Testis (tissue), 3 donors: ENCODE data around the gene SPTLC3. TPM values are rescaled to one million over a fixed set of nuclear protein-coding genes. Genes with fewer than 3 reads are reported as not detected.

ENCODE experiments used
- DNase-seq: peaks from one replicate; pipeline ENCODE4 v3.0.0-alpha.2; 2019
- H3K27ac ChIP-seq, 2 donors: fragments of 200-600 bp; sonication (generic); one replicate each; pipeline ENCODE4 v1.5.1; 2019
- H3K27me3 ChIP-seq: fragments of 200-600 bp; sonication (generic); one replicate; pipeline ENCODE4 v1.5.1; 2019
- H3K36me3 ChIP-seq: fragments of 200-600 bp; sonication (generic); one replicate; pipeline ENCODE4 v1.5.1; 2017; ENCODE audit warnings: low read depth; ENCODE audit errors: missing control alignments
- H3K4me1 ChIP-seq: fragments of 200-600 bp; sonication (generic); one replicate; pipeline ENCODE4 v1.5.1; 2019
- H3K4me3 ChIP-seq, 2 donors: fragments of 200-600 bp; sonication (generic); one replicate each; pipeline ENCODE4 v1.5.1; 2017 to 2019
- H3K9me3 ChIP-seq: fragments of 200-600 bp; sonication (generic); one replicate; pipeline ENCODE4 v1.5.1; 2017
- CTCF ChIP-seq, 3 experiments: fragments of 450-650 bp in 2 of 3; fragments of 200-600 bp in 1 of 3; sonication (generic) in 1 of 3; IDR thresholded peaks; one replicate each; pipeline ENCODE4 v1.5.1; 2016 to 2019; ENCODE audit warnings: antibody characterized with exemption in 3 of 3, mild to moderate bottlenecking in 2 of 3, moderate library complexity in 1 of 3
- POLR2A ChIP-seq: fragments of 450-650 bp; IDR thresholded peaks from one replicate; pipeline ENCODE4 v1.6.1; 2017; ENCODE audit warnings: antibody characterized with exemption, mild to moderate bottlenecking, moderate library complexity
- WGBS, 2 donors: methylation state at CpG; one replicate each; pipeline ENCODE4 v1.1.5; 2018; 5-methylcytosine and 5-hydroxymethylcytosine counted together
- intact Hi-C: fragments of 100-400 bp; cut with DNase I; formaldehyde crosslinking; loops from one replicate; pipeline ENCODE4 v1.15.1; 2023; ENCODE audit warnings: low total_unique reads
- polyA plus RNA-seq: library from polyadenylated mRNA; stranded (reverse); fragments of 350-450 nt; fragmentation: Illumina TruSeq; extraction: RNeasy Lipid Tissue Mini Kit (QIAGEN cat#74804); gene quantifications from one replicate; pipeline ENCODE4 v1.2.3, GENCODE V29; 2014; ENCODE audit warnings: low read depth, low replicate concordance; ENCODE audit not compliant: insufficient read depth
- total RNA-seq, 2 donors: library from RNA; depleted of rRNA; stranded (reverse); fragments of >200 nt; gene quantifications; one replicate each; pipeline ENCODE4 v1.2.3, GENCODE V29; 2016

The SPTLC3 gene
- total and polyA plus RNA-seq, 3 donors from 2014 or later: 9.8 to 22.6 (median 11.3) TPM

- H3K9me3 ChIP-seq: no peaks in the 10 kb centered on the region
- H3K27me3 ChIP-seq: no peaks in the 10 kb centered on the region
- intact Hi-C loops: no loop called here
- WGBS, 2 donors: 92 to 97% methylated on average over 2 of the region's 2 CpGs
- H3K36me3 ChIP-seq: no peaks in the 10 kb centered on the region
- no peak for DNase-seq
- TF ChIP-seq CTCF (IDR thresholded peaks at IDR 0.05) (no peak), POLR2A (no peak)
- H3K27ac ChIP-seq: no peak overlapping the region
- no peak overlapping the region for H3K4me3 ChIP-seq
- no peaks in the 10 kb centered on the region for H3K4me1 ChIP-seq
Measured at GRCh38 chr20:13207016-13207415, 198.2 kb downstream of the SPTLC3 start.

DNA sequence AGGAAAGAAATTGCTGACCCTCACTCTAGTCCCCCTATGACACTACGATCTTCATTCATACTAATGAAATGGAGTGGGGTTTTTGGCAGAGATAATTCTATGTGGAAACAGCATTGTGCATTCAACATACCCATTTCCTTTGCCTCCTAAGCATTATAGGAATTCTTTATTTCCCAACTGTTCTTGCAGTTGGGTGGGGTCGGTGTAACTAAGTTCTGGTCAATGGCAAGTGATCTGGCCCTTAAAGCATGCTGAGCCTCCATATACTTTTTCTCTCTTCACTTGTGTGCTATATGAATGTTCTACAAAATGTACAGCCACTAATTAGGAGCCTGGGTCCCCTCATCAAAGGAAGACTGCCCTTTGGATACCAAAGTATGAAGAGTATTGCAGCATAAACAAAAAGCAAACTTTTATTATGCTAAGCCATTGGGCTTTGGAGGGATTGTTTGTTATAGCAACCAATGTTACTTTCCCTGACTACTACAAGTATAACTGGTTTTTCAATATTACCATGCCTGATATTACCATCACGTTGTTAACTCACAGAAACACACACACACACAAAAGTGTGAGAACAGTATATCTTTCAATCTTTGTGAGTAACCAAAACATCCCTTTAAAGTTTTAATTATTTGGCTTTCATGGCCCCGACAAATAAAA, 203.3 kb downstream of the SPTLC3 start:
- H3K4me1 ChIP-seq: no peaks in the 10 kb centered on the region
- intact Hi-C loops: no loop called here
- no peak for DNase-seq
- no peaks in the 10 kb centered on the region for H3K36me3 ChIP-seq
- 70 to 72% methylated on average over 4 of the region's 4 CpGs for WGBS, 2 donors
- no peak overlapping the region for H3K27ac ChIP-seq
- no peak overlapping the region for H3K4me3 ChIP-seq
- TF ChIP-seq POLR2A: no peak
- no peak for TF ChIP-seq CTCF (IDR thresholded peaks at IDR 0.05)
- H3K9me3 ChIP-seq: no peaks in the 10 kb centered on the region
- H3K27me3 ChIP-seq: no peaks in the 10 kb centered on the region

GRCh38 chr20:13212750-13213149, 204.0 kb downstream of the SPTLC3 start:
- no peak for TF ChIP-seq POLR2A
- no peak for TF ChIP-seq CTCF (IDR thresholded peaks at IDR 0.05)
- WGBS, 2 donors: 67 to 77% methylated on average over 5 of the region's 5 CpGs
- Histone ChIP-seq H3K27me3 (no peaks in the 10 kb centered on the region), H3K27ac (no peak overlapping the region), H3K4me3 (no peak overlapping the region), H3K9me3 (no peaks in the 10 kb centered on the region), H3K36me3 (no peaks in the 10 kb centered on the region), H3K4me1 (no peaks in the 10 kb centered on the region)
- DNase-seq: no peak
- intact Hi-C loops: no loop called here

- H3K27ac ChIP-seq: no peak overlapping the region
- intact Hi-C loops: no loop called here
- H3K27me3 ChIP-seq: no peaks in the 10 kb centered on the region
- H3K36me3 ChIP-seq: no peaks in the 10 kb centered on the region
- TF ChIP-seq CTCF (IDR thresholded peaks at IDR 0.05) (no peak), POLR2A (no peak)
- no peaks in the 10 kb centered on the region for H3K9me3 ChIP-seq
- no peak for DNase-seq
- no peaks in the 10 kb centered on the region for H3K4me1 ChIP-seq
- 88 to 94% methylated on average over 1 of the region's 1 CpG for WGBS, 2 donors
- no peak overlapping the region for H3K4me3 ChIP-seq
Measured at GRCh38 chr20:13213335-13213734, 204.6 kb downstream of the SPTLC3 start.

- DNase-seq: no peak
- Histone ChIP-seq H3K36me3 (no peaks in the 10 kb centered on the region), H3K4me3 (no peak overlapping the region), H3K27me3 (no peaks in the 10 kb centered on the region), H3K4me1 (peaks cover 10% of the 10 kb centered on the region), H3K27ac (no peak overlapping the region), H3K9me3 (no peaks in the 10 kb centered on the region)
- TF ChIP-seq CTCF (IDR thresholded peaks at IDR 0.05) (no peak), POLR2A (no peak)
- WGBS, 2 donors: 38 to 52% methylated on average over 1 of the region's 1 CpG
- intact Hi-C loops: no loop called here
Measured at GRCh38 chr20:13216533-13216932, 207.8 kb downstream of the SPTLC3 start.
